GM12878 (cell line): ENCODE results near the gene SHISA9. TPM values are rescaled to one million over a fixed set of nuclear protein-coding genes. Genes with fewer than 3 reads are reported as not detected.

Experiments used
- ATAC-seq: fragments of 200-7000 bp; cut with Tn5 transposase; 3 replicates; pipeline ENCODE4 v1.9.1; 2020; ENCODE audit warnings: mild to moderate bottlenecking, moderate library complexity
- BruUV-seq: library from RNA; stranded (reverse); fragments of 400-500 nt; replicated peaks from 2 replicates; lab custom pipeline; 2021; lab: Mats Ljungman, UMichigan
- CTCF ChIA-PET: fragments of 300-600 bp; sonication (Branson Sonifier 250); formaldehyde crosslinking; extraction: SDS; loops from one replicate; lab custom pipeline; 2021; ENCODE audit warnings: inconsistent platforms; lab: Yijun Ruan, JAX
- POLR2A ChIA-PET: fragments of 350-600 bp; formaldehyde crosslinking; extraction: SDS; loops from one replicate; lab custom pipeline; 2021; ENCODE audit warnings: inconsistent platforms; lab: Charles Lee
- RAD21 ChIA-PET: fragments of 300-600 bp; sonication (Branson Sonifier 250); formaldehyde crosslinking; loops from one replicate; lab custom pipeline; 2023; ENCODE audit warnings: antibody characterized with exemption; ENCODE audit not compliant: unreplicated experiment; lab: Charles Lee
- SMC1A ChIA-PET: fragments of 300-600 bp; sonication (Branson Sonifier 250); formaldehyde crosslinking; loops from one replicate; lab custom pipeline; 2023; ENCODE audit not compliant: unreplicated experiment, uncharacterized antibody; lab: Charles Lee
- DNase-seq: peaks from one replicate; pipeline ENCODE4 v3.0.0-alpha.2; 2011; ENCODE audit warnings: low read depth, low spot score
- FAIRE-seq: peaks from 3 replicates; lab custom pipeline; 2011; peaks lifted over from hg19 to GRCh38; lab: Jason Lieb, UNC
- H2AFZ ChIP-seq: 2 replicates; pipeline ENCODE4 v1.6.0; 2011; ENCODE audit warnings: low read depth, low read length, control low read depth; ENCODE audit not compliant: control insufficient read depth
- H3K27ac ChIP-seq: 2 replicates; pipeline ENCODE4 v1.5.1; 2011; ENCODE audit warnings: control low read depth; ENCODE audit not compliant: control insufficient read depth, insufficient read depth
- H3K27me3 ChIP-seq, 2 experiments: replicated peaks in 1 of 2; 2 replicates each; pipeline versions ENCODE4 v1.6.0 to v1.6.1; 2011; ENCODE audit warnings: low read length in 1 of 2; ENCODE audit not compliant: control insufficient read depth in 2 of 2, insufficient read depth in 2 of 2
- H3K36me3 ChIP-seq, 2 experiments: 2 replicates each; pipeline ENCODE4 v1.5.1; 2011; ENCODE audit warnings: low read length in 1 of 2; ENCODE audit not compliant: control insufficient read depth in 2 of 2, insufficient read depth in 2 of 2
- H3K4me1 ChIP-seq: 2 replicates; pipeline ENCODE4 v1.6.1; 2011; ENCODE audit warnings: mild to moderate bottlenecking, low read length, moderate library complexity, mixed read lengths; ENCODE audit not compliant: control insufficient read depth, insufficient read depth
- H3K4me2 ChIP-seq: 2 replicates; pipeline ENCODE4 v1.6.0; 2011; ENCODE audit warnings: control low read depth; ENCODE audit not compliant: control insufficient read depth, insufficient read depth
- H3K4me3 ChIP-seq: fragments of 200-600 bp; sonication (generic); 2 replicates; pipeline ENCODE4 v1.5.1; 2016
- H3K79me2 ChIP-seq: 2 replicates; pipeline ENCODE4 v1.6.0; 2011; ENCODE audit warnings: low read length; ENCODE audit not compliant: control insufficient read depth, insufficient read depth
- H3K9ac ChIP-seq: 2 replicates; pipeline ENCODE4 v1.8.0; 2011; ENCODE audit warnings: low read length, control low read depth, mixed read lengths; ENCODE audit not compliant: control insufficient read depth, insufficient read depth
- H3K9me3 ChIP-seq: replicated peaks from 3 replicates; pipeline ENCODE4 v1.5.1; 2011; ENCODE audit warnings: mild to moderate bottlenecking, low read length; ENCODE audit not compliant: control insufficient read depth, insufficient read depth
- H4K20me1 ChIP-seq: 2 replicates; pipeline ENCODE4 v1.6.0; 2011; ENCODE audit not compliant: control insufficient read depth, insufficient read depth
- CTCF ChIP-seq, 3 experiments: IDR thresholded peaks in 2 of 3; conservative IDR thresholded peaks in 1 of 3; 2 replicates each; pipeline ENCODE4 v1.5.1; 2011; ENCODE audit warnings: low read depth in 3 of 3, low read length in 3 of 3, mild to moderate bottlenecking in 3 of 3, control low read depth in 2 of 3, moderate library complexity in 2 of 3, inconsistent platforms in 1 of 3, mixed read lengths in 1 of 3; ENCODE audit not compliant: control insufficient read depth in 2 of 3, insufficient read depth in 1 of 3; ENCODE audit errors: extremely low read depth in 1 of 3
- KDM1A ChIP-seq: fragments of 200-600 bp; sonication (generic); IDR thresholded peaks from 2 replicates; pipeline ENCODE4 v1.6.1; 2016; ENCODE audit warnings: borderline replicate concordance
- KLF5 ChIP-seq: fragments of 450-650 bp; IDR thresholded peaks from 2 replicates; pipeline ENCODE4 v1.6.1; 2014; ENCODE audit warnings: mild to moderate bottlenecking; ENCODE audit not compliant: partially characterized antibody
- MYC ChIP-seq: IDR thresholded peaks from 2 replicates; pipeline ENCODE4 v1.6.1; 2011; ENCODE audit warnings: mild to moderate bottlenecking, low read length, moderate library complexity, inconsistent platforms; ENCODE audit not compliant: insufficient read depth, insufficient replicate concordance, insufficient read length, severe bottlenecking
- SP1 ChIP-seq: IDR thresholded peaks from one replicate; pipeline ENCODE4 v1.6.1; 2011; ENCODE audit warnings: low read depth, low read length
- TBL1XR1 ChIP-seq: IDR thresholded peaks from 2 replicates; pipeline ENCODE4 v1.6.1; 2012; ENCODE audit warnings: low read depth, low read length, improper control_type of control experiment
- ZBTB4 ChIP-seq: fragments of 450-650 bp; formaldehyde crosslinking; IDR thresholded peaks from 2 replicates; pipeline ENCODE4 v1.4.0; 2022; ENCODE audit warnings: mild to moderate bottlenecking, moderate library complexity
- WGBS: methylation state at CpG from one replicate; pipeline ENCODE4 v1.1.6; 2016; ENCODE audit warnings: low lambda C conversion rate; ENCODE audit not compliant: insufficient replicate concordance, insufficient coverage; ENCODE audit errors: missing lambda C conversion rate; 5-methylcytosine and 5-hydroxymethylcytosine counted together
- in situ Hi-C: fragments of 300-500 bp; cut with MboI; formaldehyde crosslinking; loops from 9 replicates; pipeline ENCODE4 v1.14.3; 2018; ENCODE audit warnings: mixed read lengths
- intact Hi-C: fragments of 100-400 bp; cut with micrococcal nuclease; formaldehyde crosslinking; loops from one replicate; pipeline ENCODE4 v1.14.2; 2022; ENCODE audit not compliant: unreplicated experiment
- polyA plus RNA-seq, 11 experiments: library from polyadenylated mRNA; depleted of rRNA in 4 of 11; unstranded in 6 of 11; stranded (reverse) in 5 of 11; fragments of >200 nt; fragmentation: Nextera tagmentation in 4 of 11; fragmentation: Illumina TruSeq in 1 of 11; extraction: Ambion mirVana in 4 of 11; extraction: Trizol in 1 of 11; gene quantifications; 1 replicate in 1 of 11; 2 replicates in 10 of 11; pipeline versions ENCODE4 v1.2.1 to v1.2.3, GENCODE V29; 2011 to 2016; ENCODE audit warnings: inconsistent platforms in 2 of 11, missing spikeins in 2 of 11, low read depth in 1 of 11
- total RNA-seq, 4 experiments: library from RNA; depleted of rRNA in 3 of 4; stranded (reverse); fragments of >200 nt in 3 of 4; fragmentation: Illumina TruSeq in 1 of 4; extraction: Trizol in 1 of 4; gene quantifications; 2 replicates each; pipeline versions ENCODE4 v1.2.1 to v1.2.3, GENCODE V29; 2013 to 2021
- TF ChIP-seq, protein P1 (sequence below): fragments of 450-650 bp; IDR thresholded peaks from 2 replicates; pipeline ENCODE4 v1.6.1; 2017; ENCODE audit warnings: mild to moderate bottlenecking, moderate library complexity

SHISA9 gene
- total and polyA plus RNA-seq, 10 of the 15 experiments (the other 5 are each of a cell fraction or from before 2014, with no cell fraction given), result 0.03 to 25.5 (median 0.07) TPM

GRCh38 chr16:13207151-13207550, 305.8 kb downstream of the SHISA9 start:
- intact Hi-C loops, result no loop called here
- ChIA-PET POLR2A (no interaction called here), CTCF (interaction anchor here (0.6 kb wide), 1 partner anchor 20 kb away, joined by 3 read pairs; no protein-coding TSS in a partner anchor), SMC1A (no interaction called here), RAD21 (interaction anchor here (0.9 kb wide), 1 partner anchor 560 kb away, joined by 3 read pairs; no protein-coding TSS in a partner anchor)
- DNase-seq, result no peak
- no peaks in the 10 kb centered on the region for H3K27me3 ChIP-seq
- no peaks in the 10 kb centered on the region for H3K4me1 ChIP-seq
- FAIRE-seq, result no peak
- no peak overlapping the region for H3K4me2 ChIP-seq
- no peak overlapping the region for H3K27ac ChIP-seq
- no TSS peak for BruUV-seq
- ATAC-seq, result no peak
- H3K36me3 ChIP-seq, result no peaks in the 10 kb centered on the region
- H4K20me1 ChIP-seq, result no peaks in the 10 kb centered on the region
- H3K9me3 ChIP-seq, result no peaks in the 10 kb centered on the region
- in situ Hi-C loops, result no loop called here
- H2AFZ ChIP-seq, result no peak overlapping the region
- no peaks in the 10 kb centered on the region for H3K79me2 ChIP-seq
- H3K9ac ChIP-seq, result no peak overlapping the region
- H3K4me3 ChIP-seq, result no peak overlapping the region
- WGBS, result 56% methylated on average over 5 of the region's 5 CpGs
- TF ChIP-seq KDM1A, result no peak
- TF ChIP-seq TBL1XR1, result no peak
- TF ChIP-seq ZBTB4 (CRISPR knock-in tag), result no peak
- TF ChIP-seq, protein P1, sequence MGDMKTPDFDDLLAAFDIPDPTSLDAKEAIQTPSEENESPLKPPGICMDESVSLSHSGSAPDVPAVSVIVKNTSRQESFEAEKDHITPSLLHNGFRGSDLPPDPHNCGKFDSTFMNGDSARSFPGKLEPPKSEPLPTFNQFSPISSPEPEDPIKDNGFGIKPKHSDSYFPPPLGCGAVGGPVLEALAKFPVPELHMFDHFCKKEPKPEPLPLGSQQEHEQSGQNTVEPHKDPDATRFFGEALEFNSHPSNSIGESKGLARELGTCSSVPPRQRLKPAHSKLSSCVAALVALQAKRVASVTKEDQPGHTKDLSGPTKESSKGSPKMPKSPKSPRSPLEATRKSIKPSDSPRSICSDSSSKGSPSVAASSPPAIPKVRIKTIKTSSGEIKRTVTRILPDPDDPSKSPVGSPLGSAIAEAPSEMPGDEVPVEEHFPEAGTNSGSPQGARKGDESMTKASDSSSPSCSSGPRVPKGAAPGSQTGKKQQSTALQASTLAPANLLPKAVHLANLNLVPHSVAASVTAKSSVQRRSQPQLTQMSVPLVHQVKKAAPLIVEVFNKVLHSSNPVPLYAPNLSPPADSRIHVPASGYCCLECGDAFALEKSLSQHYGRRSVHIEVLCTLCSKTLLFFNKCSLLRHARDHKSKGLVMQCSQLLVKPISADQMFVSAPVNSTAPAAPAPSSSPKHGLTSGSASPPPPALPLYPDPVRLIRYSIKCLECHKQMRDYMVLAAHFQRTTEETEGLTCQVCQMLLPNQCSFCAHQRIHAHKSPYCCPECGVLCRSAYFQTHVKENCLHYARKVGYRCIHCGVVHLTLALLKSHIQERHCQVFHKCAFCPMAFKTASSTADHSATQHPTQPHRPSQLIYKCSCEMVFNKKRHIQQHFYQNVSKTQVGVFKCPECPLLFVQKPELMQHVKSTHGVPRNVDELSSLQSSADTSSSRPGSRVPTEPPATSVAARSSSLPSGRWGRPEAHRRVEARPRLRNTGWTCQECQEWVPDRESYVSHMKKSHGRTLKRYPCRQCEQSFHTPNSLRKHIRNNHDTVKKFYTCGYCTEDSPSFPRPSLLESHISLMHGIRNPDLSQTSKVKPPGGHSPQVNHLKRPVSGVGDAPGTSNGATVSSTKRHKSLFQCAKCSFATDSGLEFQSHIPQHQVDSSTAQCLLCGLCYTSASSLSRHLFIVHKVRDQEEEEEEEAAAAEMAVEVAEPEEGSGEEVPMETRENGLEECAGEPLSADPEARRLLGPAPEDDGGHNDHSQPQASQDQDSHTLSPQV, result no peak
- no peak for TF ChIP-seq SP1
- no peak for TF ChIP-seq MYC
- TF ChIP-seq CTCF (IDR thresholded peaks at IDR 0.05 in 2 of 3, conservative IDR thresholded peaks at IDR 0.05 in 1 of 3; ENCODE audit: control insufficient read depth in 2 of 3, extremely low read depth in 1 of 3, insufficient read depth in 1 of 3, low read depth in 3 of 3, low read length in 3 of 3), result no peak
- no peak for TF ChIP-seq KLF5
